HUES48 (cell line): ENCODE results near the gene NCOA5.
A peak's percentile ranks its signal among the peaks of the same experiment; 100 is the strongest.

Source experiments
- H3K27ac ChIP-seq: one replicate; pipeline ENCODE4 v1.7.0; 2013; ENCODE audit warnings: low read depth, low read length, inconsistent platforms
- H3K27me3 ChIP-seq: 2 replicates; pipeline ENCODE4 v1.6.1; 2013; ENCODE audit warnings: mild to moderate bottlenecking, low read length; ENCODE audit not compliant: control insufficient read depth, insufficient read depth
- H3K36me3 ChIP-seq: 2 replicates; pipeline ENCODE4 v1.6.1; 2013; ENCODE audit warnings: low read length; ENCODE audit not compliant: control insufficient read depth, insufficient read depth
- H3K4me1 ChIP-seq: 2 replicates; pipeline ENCODE4 v1.6.1; 2013; ENCODE audit warnings: mild to moderate bottlenecking, low read length; ENCODE audit not compliant: control insufficient read depth, insufficient read depth
- H3K4me3 ChIP-seq: 2 replicates; pipeline ENCODE4 v1.5.1; 2013; ENCODE audit warnings: mild to moderate bottlenecking, low read depth, low read length
- H3K9ac ChIP-seq: 2 replicates; pipeline ENCODE4 v1.6.1; 2013; ENCODE audit warnings: mild to moderate bottlenecking, low read depth, low read length, moderate library complexity
- H3K9me3 ChIP-seq: 2 replicates; pipeline ENCODE4 v1.6.1; 2013; ENCODE audit warnings: low read length; ENCODE audit not compliant: control insufficient read depth, insufficient read depth

NCOA5 gene

DNA sequence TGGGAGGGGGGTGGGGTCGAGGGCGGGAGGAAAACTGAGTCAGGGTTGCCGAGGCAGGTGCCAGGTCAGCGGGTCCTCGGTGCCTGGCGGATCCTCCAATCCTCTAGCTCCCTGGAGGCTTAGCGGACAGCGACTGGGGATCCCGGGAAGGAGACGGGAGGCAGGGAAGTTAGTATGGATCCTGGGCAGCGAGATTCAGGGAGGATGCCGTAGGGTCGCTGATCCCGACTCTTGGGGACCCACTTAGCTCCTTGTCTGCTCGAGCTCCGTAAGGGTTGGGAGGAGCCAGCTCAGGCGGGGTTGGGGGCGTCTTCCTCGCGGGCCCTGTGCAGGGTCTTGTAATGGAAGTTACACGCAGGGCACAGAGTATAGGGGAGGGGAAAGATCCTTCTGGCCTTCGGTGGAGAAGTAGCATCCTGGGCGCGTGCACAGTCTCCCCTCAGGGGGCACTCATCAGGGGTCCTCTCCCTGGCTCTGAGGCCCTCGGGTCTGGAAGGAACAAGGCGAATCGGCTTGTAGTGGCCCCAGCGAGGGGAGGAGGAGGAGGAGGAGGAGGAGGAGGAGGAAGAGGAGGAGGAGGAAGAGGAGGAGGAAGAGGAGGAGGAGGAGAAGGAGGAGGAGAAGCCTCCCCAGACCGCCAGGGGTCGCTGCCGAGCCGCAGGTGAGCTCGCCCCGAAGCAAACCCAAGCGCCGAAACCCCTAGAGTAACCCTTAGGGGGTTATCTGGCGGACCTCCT lies 67.2 kb downstream of the NCOA5 start:
- H3K4me1 ChIP-seq: no peaks in the 10 kb centered on the region
- H3K4me3 ChIP-seq: peak overlapping the region; percentile 73
- peaks cover 47% of the 10 kb centered on the region for H3K27me3 ChIP-seq
- no peaks in the 10 kb centered on the region for H3K36me3 ChIP-seq
- H3K9ac ChIP-seq: no peak overlapping the region
- no peaks in the 10 kb centered on the region for H3K9me3 ChIP-seq
- H3K27ac ChIP-seq: peak overlapping the region; percentile 22

DNA sequence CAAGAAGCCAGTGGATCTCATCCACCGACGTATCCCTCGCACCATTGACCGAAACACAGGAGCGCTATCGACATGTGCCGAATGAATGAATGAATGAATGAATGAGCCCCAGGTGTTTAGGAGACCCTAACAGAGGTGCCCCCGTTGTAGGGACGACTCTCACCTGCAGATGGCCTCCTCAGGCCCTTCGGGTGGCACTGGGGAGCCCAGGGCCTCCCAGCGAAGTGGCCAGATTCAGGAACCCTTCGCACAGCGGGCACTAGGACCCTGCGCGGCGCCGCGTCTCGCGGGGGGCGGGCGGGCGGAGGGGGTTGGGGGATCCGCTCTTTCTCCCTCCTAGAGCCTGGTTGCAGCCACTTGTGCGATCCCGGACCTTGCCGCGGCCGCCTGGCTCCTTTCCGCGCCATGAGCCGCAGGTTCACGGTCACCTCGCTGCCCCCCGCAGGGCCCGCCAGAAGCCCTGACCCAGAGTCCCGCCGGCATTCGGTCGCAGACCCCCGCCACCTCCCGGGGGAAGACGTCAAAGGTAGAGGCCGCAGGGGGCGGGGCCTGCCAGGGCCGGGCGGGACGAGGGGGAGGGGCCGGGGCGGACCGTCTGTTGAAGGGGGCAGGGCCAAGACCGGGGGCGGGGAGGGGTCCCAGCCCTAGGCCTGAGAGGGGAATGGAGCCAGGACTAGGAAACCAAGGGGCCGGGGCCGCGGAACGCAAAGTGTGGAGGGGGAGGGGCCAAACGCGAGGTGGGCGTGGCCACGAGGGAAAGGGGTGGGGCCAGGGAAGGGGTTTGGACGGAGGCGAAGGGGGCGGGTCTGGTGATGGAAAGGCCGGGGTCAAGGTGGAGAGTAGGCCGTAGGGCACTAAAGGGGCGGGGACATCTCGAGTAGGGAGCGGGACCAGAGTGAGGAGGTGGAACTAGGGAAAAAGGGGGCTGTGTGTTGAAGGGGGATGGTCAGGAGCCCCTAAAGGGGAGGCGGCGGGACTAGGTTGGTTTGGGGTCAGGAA lies 68.1 kb downstream of the NCOA5 start:
- H3K4me1 ChIP-seq: no peaks in the 10 kb centered on the region
- no peaks in the 10 kb centered on the region for H3K36me3 ChIP-seq
- peaks cover 38% of the 10 kb centered on the region for H3K27me3 ChIP-seq
- H3K4me3 ChIP-seq: peak overlapping the region; percentile 79
- H3K27ac ChIP-seq: peak overlapping the region; percentile 86
- H3K9ac ChIP-seq: peak overlapping the region; percentile 59; the same call in 1 of the 2 replicates
- no peaks in the 10 kb centered on the region for H3K9me3 ChIP-seq

DNA sequence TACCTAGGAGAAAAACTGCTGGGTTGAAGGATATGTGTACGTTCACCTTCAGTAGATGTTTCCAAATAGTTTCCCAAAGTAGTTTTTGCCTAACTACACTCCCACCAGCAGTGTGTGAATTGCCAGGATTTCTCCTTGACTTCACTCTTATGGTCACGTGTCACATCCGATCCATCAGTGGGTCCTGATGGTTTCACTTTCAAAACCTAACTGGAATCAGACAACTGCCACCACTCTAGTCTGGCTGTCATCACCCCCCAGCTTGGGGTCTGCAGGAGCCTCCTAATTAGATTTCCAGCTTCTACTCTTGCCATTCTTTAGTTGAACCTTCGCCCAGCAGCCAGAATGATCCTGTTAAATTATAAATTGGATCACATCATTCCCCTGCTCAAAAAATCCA lies 69.2 kb downstream of the NCOA5 start:
- Histone ChIP-seq H3K9ac (no peak overlapping the region), H3K4me3 (no peak overlapping the region), H3K9me3 (no peaks in the 10 kb centered on the region), H3K27ac (no peak overlapping the region), H3K4me1 (no peaks in the 10 kb centered on the region), H3K36me3 (no peaks in the 10 kb centered on the region), H3K27me3 (peaks cover 27% of the 10 kb centered on the region)

DNA sequence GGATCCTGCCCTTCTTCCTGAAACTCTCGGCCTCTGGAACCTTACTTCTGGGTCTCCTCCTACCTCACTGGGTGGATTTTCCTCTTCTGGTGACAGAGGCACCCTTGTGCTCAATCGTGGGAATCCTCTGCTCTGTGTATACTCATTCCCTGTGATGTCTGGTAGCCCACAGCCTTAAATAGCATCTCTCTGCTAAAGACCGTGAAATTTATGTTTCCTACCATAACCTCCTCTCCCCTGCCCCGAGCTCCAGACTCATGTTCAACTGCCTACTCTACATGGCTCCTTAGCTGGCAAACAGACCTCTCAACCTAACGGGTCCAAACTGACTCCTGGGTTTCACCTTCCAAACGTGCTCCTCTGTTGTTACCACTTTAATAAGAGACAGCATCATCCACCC lies 71.2 kb downstream of the NCOA5 start:
- 0 out of 2 replicates have a peak, but pooled peaks cover 4% of the 10 kb centered on the region for H3K4me1 ChIP-seq
- no peaks in the 10 kb centered on the region for H3K36me3 ChIP-seq
- H3K9ac ChIP-seq: no peak overlapping the region
- no peak overlapping the region for H3K4me3 ChIP-seq
- H3K27me3 ChIP-seq: peaks cover 13% of the 10 kb centered on the region
- no peak overlapping the region for H3K27ac ChIP-seq
- no peaks in the 10 kb centered on the region for H3K9me3 ChIP-seq

DNA sequence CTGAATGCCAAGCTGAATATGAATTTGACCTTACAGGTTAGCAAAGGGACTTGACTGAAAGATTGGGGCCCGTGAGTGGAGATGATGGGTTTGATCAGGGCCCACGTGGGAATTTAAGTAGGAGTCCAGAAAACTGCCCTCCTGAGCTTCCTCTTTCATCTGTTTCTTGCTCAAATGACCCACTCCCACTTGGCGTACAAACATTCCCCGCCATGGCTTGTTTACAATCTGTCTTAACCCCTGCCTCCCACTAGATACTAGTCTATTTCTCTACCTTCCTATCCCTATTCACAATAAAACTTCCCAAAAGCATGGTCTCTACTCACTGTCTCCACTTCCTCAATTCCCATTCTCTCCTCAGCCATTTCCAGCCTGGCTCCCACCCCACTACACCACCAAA lies 71.7 kb downstream of the NCOA5 start:
- Histone ChIP-seq H3K9ac (no peak overlapping the region), H3K36me3 (no peaks in the 10 kb centered on the region), H3K9me3 (no peaks in the 10 kb centered on the region), H3K27me3 (peaks cover 8% of the 10 kb centered on the region), H3K4me1 (0 out of 2 replicates have a peak, but pooled peaks cover 8% of the 10 kb centered on the region), H3K27ac (no peak overlapping the region), H3K4me3 (no peak overlapping the region)

DNA sequence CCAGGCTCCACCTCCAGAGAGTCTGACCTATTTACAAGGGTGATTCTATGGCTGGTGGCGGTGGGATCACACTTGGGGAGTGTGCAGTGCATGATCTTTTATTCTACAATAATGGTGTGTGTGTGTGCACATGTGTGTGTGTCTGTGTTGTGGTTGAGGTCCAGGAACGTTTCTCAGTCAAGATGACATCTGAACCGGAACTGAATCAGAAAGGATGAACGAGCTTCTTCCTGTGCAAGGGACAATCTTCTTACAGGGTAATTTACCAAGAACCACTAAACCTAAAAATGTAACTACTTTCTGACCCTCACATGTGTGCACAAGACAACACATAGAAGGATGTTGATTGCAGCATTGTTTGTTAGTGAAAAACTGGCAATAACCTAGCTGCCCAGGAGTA lies 72.5 kb downstream of the NCOA5 start:
- no peak overlapping the region for H3K27ac ChIP-seq
- H3K9me3 ChIP-seq: no peaks in the 10 kb centered on the region
- H3K9ac ChIP-seq: no peak overlapping the region
- H3K4me1 ChIP-seq: 0 out of 2 replicates have a peak, but pooled peaks cover 8% of the 10 kb centered on the region
- no peak overlapping the region for H3K4me3 ChIP-seq
- no peaks in the 10 kb centered on the region for H3K36me3 ChIP-seq
- H3K27me3 ChIP-seq: peaks cover 10% of the 10 kb centered on the region

DNA sequence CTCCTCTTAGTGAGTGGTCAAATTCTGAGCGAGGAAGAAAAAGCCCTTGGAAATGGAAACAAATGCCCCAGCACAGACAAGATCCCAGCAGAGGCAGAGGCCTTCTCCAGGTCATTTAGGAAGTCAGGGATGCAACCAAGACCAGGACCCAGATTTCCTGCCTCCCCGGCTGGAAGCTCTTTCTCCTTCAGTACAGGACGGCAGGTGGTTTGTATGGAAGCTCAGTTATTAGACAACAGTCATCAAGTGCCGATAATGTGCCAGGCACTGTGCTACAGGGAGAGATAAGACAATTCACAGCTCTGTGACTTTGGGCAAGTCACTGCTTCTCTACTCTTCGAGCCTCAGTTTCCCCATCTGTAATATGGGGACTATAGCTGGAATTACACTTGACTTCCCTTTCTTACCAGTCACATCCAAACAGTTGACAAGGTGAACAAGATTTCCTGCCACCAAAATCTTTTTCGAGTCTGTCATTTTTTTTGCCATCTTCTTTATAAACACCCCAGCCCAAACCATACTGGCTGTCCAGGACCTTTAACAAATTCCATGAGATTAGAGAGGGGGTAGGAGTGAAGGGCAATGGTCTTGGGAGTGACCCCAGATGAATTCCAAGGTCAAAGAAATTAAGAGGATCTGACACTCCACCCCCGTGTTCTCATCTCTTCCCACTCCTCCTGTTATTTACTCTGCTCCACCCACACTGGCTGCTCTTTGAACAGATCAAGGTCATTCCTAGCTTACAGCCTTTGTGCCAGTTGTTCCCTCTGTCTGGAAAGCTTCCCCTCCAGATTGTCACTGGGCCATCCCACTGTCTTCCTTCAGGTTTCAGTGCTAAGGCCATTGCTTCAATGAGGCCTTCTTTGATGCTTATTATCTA lies 75.0 kb downstream of the NCOA5 start:
- Histone ChIP-seq H3K27me3 (peaks cover 10% of the 10 kb centered on the region), H3K27ac (no peak overlapping the region), H3K9me3 (no peaks in the 10 kb centered on the region), H3K9ac (no peak overlapping the region), H3K4me1 (0 out of 2 replicates have a peak, but pooled peaks cover 8% of the 10 kb centered on the region), H3K4me3 (peak overlapping the region; percentile 43; the same call in 1 of the 2 replicates), H3K36me3 (no peaks in the 10 kb centered on the region)

DNA sequence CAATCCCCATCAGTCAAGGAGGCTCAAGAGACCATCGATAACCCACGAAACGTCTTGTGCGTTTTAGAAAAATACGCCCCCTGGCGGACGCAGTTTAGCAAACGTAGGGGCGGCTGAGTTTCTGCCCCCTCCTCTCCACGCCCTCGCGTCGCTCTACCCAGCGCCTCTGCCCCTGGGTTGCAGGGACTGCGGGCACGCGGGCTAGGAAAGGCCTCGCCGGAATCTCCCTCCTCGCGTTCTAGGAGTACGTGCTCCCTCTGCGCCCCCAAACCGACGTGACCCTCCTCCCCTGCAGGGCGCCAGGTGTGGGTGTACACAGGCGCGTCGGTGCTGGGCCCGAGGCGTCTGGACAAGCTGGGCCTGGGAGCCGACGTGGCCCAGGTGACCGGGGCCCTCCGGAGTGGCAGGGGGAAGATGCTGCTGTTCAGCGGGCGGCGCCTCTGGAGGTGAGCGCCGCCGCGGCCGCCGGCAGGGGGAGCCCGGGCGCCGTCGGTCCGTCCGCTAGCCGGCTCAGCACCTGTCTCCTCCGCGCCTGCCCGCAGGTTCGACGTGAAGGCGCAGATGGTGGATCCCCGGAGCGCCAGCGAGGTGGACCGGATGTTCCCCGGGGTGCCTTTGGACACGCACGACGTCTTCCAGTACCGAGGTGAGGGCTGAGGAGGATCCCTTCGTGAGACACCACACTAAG lies 75.8 kb downstream of the NCOA5 start:
- peak overlapping the region; percentile 41; the same call in 1 of the 2 replicates for H3K9ac ChIP-seq
- peak overlapping the region; percentile 65 for H3K4me3 ChIP-seq

DNA sequence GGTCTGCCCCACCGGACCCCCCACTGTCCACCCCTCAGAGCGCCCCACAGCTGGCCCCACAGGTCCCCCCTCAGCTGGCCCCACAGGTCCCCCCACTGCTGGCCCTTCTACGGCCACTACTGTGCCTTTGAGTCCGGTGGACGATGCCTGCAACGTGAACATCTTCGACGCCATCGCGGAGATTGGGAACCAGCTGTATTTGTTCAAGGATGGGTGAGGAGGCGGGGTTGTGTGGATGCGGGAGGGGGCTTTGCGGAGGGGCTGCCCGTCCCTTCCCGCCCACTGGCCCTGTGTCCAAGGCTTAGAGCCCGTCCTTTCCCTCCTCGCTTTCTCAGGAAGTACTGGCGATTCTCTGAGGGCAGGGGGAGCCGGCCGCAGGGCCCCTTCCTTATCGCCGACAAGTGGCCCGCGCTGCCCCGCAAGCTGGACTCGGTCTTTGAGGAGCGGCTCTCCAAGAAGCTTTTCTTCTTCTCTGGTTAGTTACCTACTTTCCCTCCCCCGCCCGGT lies 76.4 kb downstream of the NCOA5 start:
- Histone ChIP-seq H3K4me3 (peak overlapping the region; percentile 65), H3K9me3 (no peaks in the 10 kb centered on the region), H3K27ac (no peak overlapping the region), H3K4me1 (peaks cover 13% of the 10 kb centered on the region), H3K36me3 (no peaks in the 10 kb centered on the region), H3K9ac (no peak overlapping the region), H3K27me3 (peaks cover 10% of the 10 kb centered on the region)

More for the DNA sequence above, 75.8 kb downstream of the NCOA5 start:
- Histone ChIP-seq H3K27me3 (peaks cover 10% of the 10 kb centered on the region), H3K36me3 (no peaks in the 10 kb centered on the region), H3K4me1 (0 out of 2 replicates have a peak, but pooled peaks cover 8% of the 10 kb centered on the region), H3K9me3 (no peaks in the 10 kb centered on the region), H3K27ac (peak overlapping the region; percentile 57)

DNA sequence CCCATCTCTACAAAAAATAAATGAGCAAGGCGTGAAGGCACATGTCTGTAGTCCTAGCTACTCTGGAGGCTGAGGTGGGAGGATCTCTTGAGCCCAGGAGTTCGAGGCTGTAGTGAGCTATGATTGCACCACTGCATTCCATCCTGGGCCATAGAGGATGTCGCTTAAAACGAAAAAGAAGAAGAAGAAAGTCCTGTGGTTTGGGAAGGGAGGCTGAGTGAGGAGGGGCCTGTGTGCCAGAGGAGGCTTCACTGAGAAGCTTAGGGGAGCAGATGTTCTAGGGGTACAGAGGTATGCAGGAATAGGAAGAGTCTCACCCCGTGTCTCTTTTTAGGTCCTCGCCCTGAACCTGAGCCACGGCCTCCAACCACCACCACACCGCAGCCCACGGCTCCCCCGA lies 76.8 kb downstream of the NCOA5 start:
- Histone ChIP-seq H3K27ac (no peak overlapping the region), H3K4me1 (peaks cover 18% of the 10 kb centered on the region), H3K9ac (no peak overlapping the region), H3K36me3 (no peaks in the 10 kb centered on the region), H3K4me3 (no peak overlapping the region), H3K9me3 (no peaks in the 10 kb centered on the region), H3K27me3 (peaks cover 10% of the 10 kb centered on the region)
